ENCODE measurements around the gene CHAMP1.

The CHAMP1 gene

GRCh38 chr13:114288157-114288591, 26.1 kb upstream of the CHAMP1 start:
- Histone ChIP-seq H3K4me1 (ENCODE audit: control insufficient read depth, insufficient read depth, low read depth, low read length) (peaks cover 14% of the 10 kb centered on the region), H2AK5ac (ENCODE audit: low read length, severe bottlenecking) (peak overlapping the region; percentile 39), H2BK15ac (ENCODE audit: low read depth, poor library complexity, severe bottlenecking) (no peak overlapping the region), H3K4me3 (ENCODE audit: insufficient read depth in 1 of 2, low read depth in 1 of 2, low read length in 2 of 2) (peak overlapping the region in 1 of 2 experiments; percentile 10), H3K36me3 (ENCODE audit: control insufficient read depth in 1 of 2, insufficient read depth in 2 of 2, low read depth in 1 of 2, low read length in 2 of 2) (peaks cover 52 to 80% of the 10 kb centered on the region in 2 experiments), H3K9ac (ENCODE audit: low read length) (no peak overlapping the region), H3K18ac (ENCODE audit: low read depth in 1 of 2, low read length in 2 of 2) (peak overlapping the region in 1 of 2 experiments; percentile 18), H3K9me3 (ENCODE audit: control insufficient read depth, low read length) (no peaks in the 10 kb centered on the region), H4K8ac (ENCODE audit: low read length) (no peak overlapping the region), H3K4ac (ENCODE audit: low read depth in 1 of 2, low read length in 2 of 2) (no peak overlapping the region), H4K91ac (ENCODE audit: low read length) (no peak overlapping the region), H2BK12ac (ENCODE audit: low read length in 2 of 2) (peak overlapping the region in 1 of 2 experiments; percentile 15), H3K27me3 (ENCODE audit: control insufficient read depth in 1 of 2, insufficient read depth in 1 of 2, low read length in 2 of 2) (no peaks in the 10 kb centered on the region), H3K27ac (ENCODE audit: low read length, poor library complexity, severe bottlenecking) (no peak overlapping the region), H2BK5ac (ENCODE audit: low read depth, low read length, poor library complexity, severe bottlenecking) (no peak overlapping the region), H2BK120ac (ENCODE audit: low read depth, low read length) (no peak overlapping the region), H3K79me1 (replicated peaks; ENCODE audit: low read length, poor library complexity, severe bottlenecking) (peaks cover 27% of the 10 kb centered on the region), H3K23ac (ENCODE audit: low read length in 2 of 2) (no peak overlapping the region), H2AFZ (ENCODE audit: low read depth, low read length) (no peak overlapping the region), H3K4me2 (ENCODE audit: low read length, poor library complexity, severe bottlenecking) (no peak overlapping the region), H3K14ac (ENCODE audit: low read length in 2 of 2) (no peak overlapping the region)
- 96% methylated on average over 8 of the region's 8 CpGs for WGBS
- no peak for DNase-seq

DNA sequence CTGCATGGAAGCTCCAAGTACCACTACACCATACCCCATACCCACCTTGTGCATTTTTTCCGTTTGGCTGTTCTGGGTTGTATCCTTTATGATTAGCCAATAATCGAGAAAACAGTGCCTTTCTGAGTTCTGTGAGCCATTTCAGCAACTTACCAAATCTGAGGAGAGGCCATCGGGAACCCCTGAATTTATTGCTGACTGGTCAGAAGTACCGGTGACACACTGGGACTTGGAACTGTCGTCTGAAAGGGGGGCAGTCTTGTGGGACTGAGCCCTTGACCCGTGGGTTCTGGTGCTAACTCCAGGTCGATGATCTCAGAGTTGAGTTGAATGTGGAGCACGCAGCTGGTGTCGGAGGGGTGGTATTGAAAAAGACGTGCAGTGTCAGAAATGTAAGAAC, 17.9 kb upstream of the CHAMP1 start:
- Histone ChIP-seq H3K23ac (ENCODE audit: low read length in 2 of 2) (no peak overlapping the region), H3K4ac (ENCODE audit: low read depth in 1 of 2, low read length in 2 of 2) (no peak overlapping the region), H2BK5ac (ENCODE audit: low read depth, low read length, poor library complexity, severe bottlenecking) (no peak overlapping the region), H3K79me1 (replicated peaks; ENCODE audit: low read length, poor library complexity, severe bottlenecking) (peaks cover 36% of the 10 kb centered on the region), H3K9ac (ENCODE audit: low read length) (no peak overlapping the region), H3K4me1 (ENCODE audit: control insufficient read depth, insufficient read depth, low read depth, low read length) (peaks cover 3% of the 10 kb centered on the region), H3K4me3 (ENCODE audit: insufficient read depth in 1 of 2, low read depth in 1 of 2, low read length in 2 of 2) (no peak overlapping the region), H3K27ac (ENCODE audit: low read length, poor library complexity, severe bottlenecking) (no peak overlapping the region), H2BK12ac (ENCODE audit: low read length in 2 of 2) (no peak overlapping the region), H2AFZ (ENCODE audit: low read depth, low read length) (no peak overlapping the region), H3K27me3 (ENCODE audit: control insufficient read depth in 1 of 2, insufficient read depth in 1 of 2, low read length in 2 of 2) (no peaks in the 10 kb centered on the region), H3K9me3 (ENCODE audit: control insufficient read depth, low read length) (no peaks in the 10 kb centered on the region), H2BK120ac (ENCODE audit: low read depth, low read length) (no peak overlapping the region), H3K14ac (ENCODE audit: low read length in 2 of 2) (no peak overlapping the region), H4K8ac (ENCODE audit: low read length) (no peak overlapping the region), H3K4me2 (ENCODE audit: low read length, poor library complexity, severe bottlenecking) (no peak overlapping the region), H4K91ac (ENCODE audit: low read length) (no peak overlapping the region), H3K36me3 (ENCODE audit: control insufficient read depth in 1 of 2, insufficient read depth in 2 of 2, low read depth in 1 of 2, low read length in 2 of 2) (peaks cover 54 to 60% of the 10 kb centered on the region in 2 experiments), H2AK5ac (ENCODE audit: low read length, severe bottlenecking) (no peak overlapping the region), H2BK15ac (ENCODE audit: low read depth, poor library complexity, severe bottlenecking) (no peak overlapping the region), H3K18ac (ENCODE audit: low read depth in 1 of 2, low read length in 2 of 2) (no peak overlapping the region)
- WGBS: 92% methylated on average over 9 of the region's 10 CpGs
- DNase-seq: no peak

- H3K4me1 ChIP-seq (ENCODE audit: control insufficient read depth, insufficient read depth, low read depth, low read length): peaks cover 3% of the 10 kb centered on the region
- DNase-seq: no peak
- H4K8ac ChIP-seq (ENCODE audit: low read length): no peak overlapping the region
- H2BK15ac ChIP-seq (ENCODE audit: low read depth, poor library complexity, severe bottlenecking): no peak overlapping the region
- H3K4ac ChIP-seq (ENCODE audit: low read depth in 1 of 2, low read length in 2 of 2): no peak overlapping the region
- H3K36me3 ChIP-seq (ENCODE audit: control insufficient read depth in 1 of 2, insufficient read depth in 2 of 2, low read depth in 1 of 2, low read length in 2 of 2): peaks cover 54 to 62% of the 10 kb centered on the region in 2 experiments
- H3K4me3 ChIP-seq (ENCODE audit: insufficient read depth in 1 of 2, low read depth in 1 of 2, low read length in 2 of 2): no peak overlapping the region
- no peak overlapping the region for H3K23ac ChIP-seq (ENCODE audit: low read length in 2 of 2)
- no peak overlapping the region for H3K4me2 ChIP-seq (ENCODE audit: low read length, poor library complexity, severe bottlenecking)
- no peaks in the 10 kb centered on the region for H3K9me3 ChIP-seq (ENCODE audit: control insufficient read depth, low read length)
- no peak overlapping the region for H2AFZ ChIP-seq (ENCODE audit: low read depth, low read length)
- H3K79me1 ChIP-seq (replicated peaks; ENCODE audit: low read length, poor library complexity, severe bottlenecking): peaks cover 34% of the 10 kb centered on the region
- no peak overlapping the region for H2AK5ac ChIP-seq (ENCODE audit: low read length, severe bottlenecking)
- no peak overlapping the region for H3K9ac ChIP-seq (ENCODE audit: low read length)
- WGBS: 96% methylated on average over 4 of the region's 5 CpGs
- no peak overlapping the region for H3K18ac ChIP-seq (ENCODE audit: low read depth in 1 of 2, low read length in 2 of 2)
- H3K14ac ChIP-seq (ENCODE audit: low read length in 2 of 2): no peak overlapping the region
- no peak overlapping the region for H2BK120ac ChIP-seq (ENCODE audit: low read depth, low read length)
- no peak overlapping the region for H3K27ac ChIP-seq (ENCODE audit: low read length, poor library complexity, severe bottlenecking)
- H4K91ac ChIP-seq (ENCODE audit: low read length): no peak overlapping the region
- H2BK12ac ChIP-seq (ENCODE audit: low read length in 2 of 2): no peak overlapping the region
- H2BK5ac ChIP-seq (ENCODE audit: low read depth, low read length, poor library complexity, severe bottlenecking): no peak overlapping the region
- no peaks in the 10 kb centered on the region for H3K27me3 ChIP-seq (ENCODE audit: control insufficient read depth in 1 of 2, insufficient read depth in 1 of 2, low read length in 2 of 2)
These were observed 17.4 kb upstream of the CHAMP1 start for GRCh38 chr13:114296902-114297301.

DNA sequence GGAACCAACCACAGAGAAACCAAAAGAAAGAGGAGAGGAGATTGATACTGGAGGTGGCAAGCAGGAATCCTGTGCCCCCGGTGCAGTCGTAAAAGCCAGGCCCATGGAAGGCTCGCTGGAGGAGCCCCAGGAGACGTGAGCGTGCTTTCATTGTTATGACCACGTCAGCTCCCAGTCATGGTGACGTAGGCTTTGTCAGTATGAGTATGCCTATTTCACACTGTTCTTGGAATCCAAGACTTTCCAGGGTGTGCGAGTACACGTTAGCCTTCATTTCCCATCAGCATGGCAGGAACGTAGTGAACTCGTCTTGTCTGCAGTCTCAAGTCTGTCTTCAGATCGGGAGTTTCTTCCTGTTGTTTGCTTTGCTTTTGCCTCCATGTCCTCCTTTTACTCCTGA, 15.4 kb upstream of the CHAMP1 start:
- H3K27ac ChIP-seq (ENCODE audit: low read length, poor library complexity, severe bottlenecking): no peak overlapping the region
- H2BK5ac ChIP-seq (ENCODE audit: low read depth, low read length, poor library complexity, severe bottlenecking): no peak overlapping the region
- no peak overlapping the region for H2AFZ ChIP-seq (ENCODE audit: low read depth, low read length)
- no peak overlapping the region for H3K4me2 ChIP-seq (ENCODE audit: low read length, poor library complexity, severe bottlenecking)
- H3K14ac ChIP-seq (ENCODE audit: low read length in 2 of 2): no peak overlapping the region
- no peak overlapping the region for H4K8ac ChIP-seq (ENCODE audit: low read length)
- no peak overlapping the region for H2BK15ac ChIP-seq (ENCODE audit: low read depth, poor library complexity, severe bottlenecking)
- H3K4ac ChIP-seq (ENCODE audit: low read depth in 1 of 2, low read length in 2 of 2): no peak overlapping the region
- H2BK120ac ChIP-seq (ENCODE audit: low read depth, low read length): no peak overlapping the region
- peaks cover 32% of the 10 kb centered on the region for H3K79me1 ChIP-seq (replicated peaks; ENCODE audit: low read length, poor library complexity, severe bottlenecking)
- no peak overlapping the region for H4K91ac ChIP-seq (ENCODE audit: low read length)
- H3K36me3 ChIP-seq (ENCODE audit: control insufficient read depth in 1 of 2, insufficient read depth in 2 of 2, low read depth in 1 of 2, low read length in 2 of 2): peaks cover 62 to 63% of the 10 kb centered on the region in 2 experiments
- H2AK5ac ChIP-seq (ENCODE audit: low read length, severe bottlenecking): no peak overlapping the region
- no peak overlapping the region for H2BK12ac ChIP-seq (ENCODE audit: low read length in 2 of 2)
- H3K27me3 ChIP-seq (ENCODE audit: control insufficient read depth in 1 of 2, insufficient read depth in 1 of 2, low read length in 2 of 2): no peaks in the 10 kb centered on the region
- no peak overlapping the region for H3K18ac ChIP-seq (ENCODE audit: low read depth in 1 of 2, low read length in 2 of 2)
- peaks cover 3% of the 10 kb centered on the region for H3K4me1 ChIP-seq (ENCODE audit: control insufficient read depth, insufficient read depth, low read depth, low read length)
- H3K9me3 ChIP-seq (ENCODE audit: control insufficient read depth, low read length): no peaks in the 10 kb centered on the region
- no peak overlapping the region for H3K9ac ChIP-seq (ENCODE audit: low read length)
- H3K4me3 ChIP-seq (ENCODE audit: insufficient read depth in 1 of 2, low read depth in 1 of 2, low read length in 2 of 2): no peak overlapping the region
- no peak overlapping the region for H3K23ac ChIP-seq (ENCODE audit: low read length in 2 of 2)
- no peak for DNase-seq
- 81% methylated on average over 12 of the region's 12 CpGs for WGBS

All from mesenchymal stem cell (in vitro differentiated cells and primary cell).